Breast epithelium (tissue), 3 donors: ENCODE measurements around the gene CDCA4.

Source experiments
- POLR2A ChIP-seq: fragments of 450-650 bp; IDR thresholded peaks from one replicate; pipeline ENCODE4 v1.6.1; 2016; ENCODE audit warnings: antibody characterized with exemption, mild to moderate bottlenecking, moderate library complexity
- TF ChIP-seq, protein P1 (sequence below), 3 donors: fragments of 450-650 bp; IDR thresholded peaks; one replicate each; pipeline ENCODE4 v1.5.1; 2016 to 2017; ENCODE audit warnings: antibody characterized with exemption in 3 of 3, mild to moderate bottlenecking in 3 of 3, moderate library complexity in 3 of 3

DNA sequence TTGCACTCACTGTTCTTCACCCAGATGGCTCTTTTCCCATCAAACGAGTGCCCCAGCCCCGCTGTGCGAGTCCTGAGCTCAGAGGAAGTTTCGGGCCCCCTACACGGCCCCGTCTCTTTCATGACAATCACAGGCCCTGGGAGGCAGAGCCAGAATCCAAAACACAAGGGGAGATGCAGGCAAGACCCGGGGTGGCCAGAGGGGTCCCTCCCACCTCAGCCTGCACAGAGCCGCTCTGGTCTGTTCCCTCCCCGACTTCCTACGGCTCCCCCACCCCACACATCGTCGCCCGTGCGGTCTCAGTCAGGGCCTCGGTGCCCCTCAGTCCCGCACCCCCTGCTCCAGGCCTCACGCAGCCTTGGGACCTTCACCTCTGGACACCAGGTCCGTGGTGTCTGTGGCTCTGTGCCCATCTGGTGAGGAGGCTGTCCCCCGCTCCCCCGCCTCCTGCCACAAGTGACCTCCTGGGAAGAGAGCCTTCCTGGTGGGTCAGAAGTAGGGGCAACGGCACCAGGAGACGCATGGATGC lies 35.5 kb upstream of the CDCA4 start:
- TF ChIP-seq, protein P1, sequence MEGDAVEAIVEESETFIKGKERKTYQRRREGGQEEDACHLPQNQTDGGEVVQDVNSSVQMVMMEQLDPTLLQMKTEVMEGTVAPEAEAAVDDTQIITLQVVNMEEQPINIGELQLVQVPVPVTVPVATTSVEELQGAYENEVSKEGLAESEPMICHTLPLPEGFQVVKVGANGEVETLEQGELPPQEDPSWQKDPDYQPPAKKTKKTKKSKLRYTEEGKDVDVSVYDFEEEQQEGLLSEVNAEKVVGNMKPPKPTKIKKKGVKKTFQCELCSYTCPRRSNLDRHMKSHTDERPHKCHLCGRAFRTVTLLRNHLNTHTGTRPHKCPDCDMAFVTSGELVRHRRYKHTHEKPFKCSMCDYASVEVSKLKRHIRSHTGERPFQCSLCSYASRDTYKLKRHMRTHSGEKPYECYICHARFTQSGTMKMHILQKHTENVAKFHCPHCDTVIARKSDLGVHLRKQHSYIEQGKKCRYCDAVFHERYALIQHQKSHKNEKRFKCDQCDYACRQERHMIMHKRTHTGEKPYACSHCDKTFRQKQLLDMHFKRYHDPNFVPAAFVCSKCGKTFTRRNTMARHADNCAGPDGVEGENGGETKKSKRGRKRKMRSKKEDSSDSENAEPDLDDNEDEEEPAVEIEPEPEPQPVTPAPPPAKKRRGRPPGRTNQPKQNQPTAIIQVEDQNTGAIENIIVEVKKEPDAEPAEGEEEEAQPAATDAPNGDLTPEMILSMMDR (IDR thresholded peaks at IDR 0.05) = no peak
- no peak for TF ChIP-seq POLR2A
